Heart left ventricle (tissue), 16 donors: Measurements from ENCODE around the gene CHIC2. TPM values are rescaled to one million over a fixed set of nuclear protein-coding genes. Genes with fewer than 3 reads are reported as not detected.

Experiments
- ATAC-seq, 4 donors: fragments of 200-7000 bp; cut with Tn5 transposase; one replicate each; pipeline ENCODE4 v1.9.1; 2020 to 2022; ENCODE audit warnings: moderate library complexity in 4 of 4, mild to moderate bottlenecking in 3 of 4, moderate number of reproducible peaks in 1 of 4
- DNase-seq, 5 donors: peaks; one replicate each; pipeline ENCODE4 v3.0.0-alpha.2; 2020
- H3K27ac ChIP-seq, 12 donors: fragments of 200-600 bp; sonication (generic) in 4 of 12; one replicate each; pipeline versions ENCODE4 v1.5.0 to v1.8.0; 2016 to 2022; ENCODE audit warnings: mild to moderate bottlenecking in 2 of 12
- H3K27me3 ChIP-seq, 9 donors: fragments of 200-600 bp; sonication (generic) in 2 of 9; one replicate each; pipeline versions ENCODE4 v1.5.1 to v1.8.0; 2016 to 2022; ENCODE audit warnings: mild to moderate bottlenecking in 3 of 9
- H3K36me3 ChIP-seq, 9 donors: fragments of 200-600 bp; sonication (generic) in 2 of 9; one replicate each; pipeline versions ENCODE4 v1.5.0 to v1.8.0; 2018 to 2022; ENCODE audit warnings: mild to moderate bottlenecking in 2 of 9
- H3K4me1 ChIP-seq, 12 donors: fragments of 200-600 bp; sonication (generic) in 4 of 12; one replicate each; pipeline versions ENCODE4 v1.5.0 to v1.8.0; 2016 to 2022; ENCODE audit warnings: mild to moderate bottlenecking in 3 of 12
- H3K4me3 ChIP-seq, 12 donors: fragments of 200-600 bp; sonication (generic) in 4 of 12; one replicate each; pipeline versions ENCODE4 v1.5.0 to v1.8.0; 2017 to 2022; ENCODE audit warnings: mild to moderate bottlenecking in 9 of 12, moderate library complexity in 4 of 12
- H3K9me3 ChIP-seq, 12 donors: fragments of 200-600 bp; sonication (generic) in 4 of 12; one replicate each; pipeline versions ENCODE4 v1.5.0 to v1.8.0; 2016 to 2022; ENCODE audit warnings: mild to moderate bottlenecking in 1 of 12
- POLR2A ChIP-seq, 2 donors: fragments of 450-650 bp; IDR thresholded peaks; one replicate each; pipeline ENCODE4 v1.6.1; 2017; ENCODE audit warnings: antibody characterized with exemption in 2 of 2, mild to moderate bottlenecking in 2 of 2, moderate library complexity in 2 of 2
- WGBS, 4 donors: extraction: QIAGEN DNeasy Blood & Tissue Kit in 2 of 4; methylation state at CpG; one replicate each; pipeline versions ENCODE4 v1.1.5 to v1.1.7; 2013 to 2018; 5-methylcytosine and 5-hydroxymethylcytosine counted together
- intact Hi-C, 10 donors: fragments of 100-400 bp; cut with DNase I; formaldehyde crosslinking; loops; one replicate each; pipeline versions ENCODE4 v1.11.1 to v1.14.2; 2022
- polyA plus RNA-seq, 2 donors: library from polyadenylated mRNA; stranded (reverse); fragments of 200-250 nt; gene quantifications; one replicate each; pipeline ENCODE4 v1.2.3, GENCODE V29; 2013
- total RNA-seq, 9 donors: library from RNA; depleted of rRNA in 2 of 9; stranded (reverse); fragments of >200 nt in 2 of 9; fragmentation: NEBNext Ultra II Directional in 3 of 9; extraction: Animal tissue kit (Norgen Biotek cat#: 25700) in 3 of 9; gene quantifications; one replicate each; pipeline versions ENCODE4 v1.1.0 to v1.2.4, GENCODE V29; 2016 to 2023
- TF ChIP-seq, protein P1 (sequence below), 12 donors: fragments of 200-600 bp; sonication (generic) in 4 of 12; IDR thresholded peaks; one replicate each; pipeline versions ENCODE4 v1.5.0 to v1.8.0; 2018 to 2022; ENCODE audit warnings: antibody characterized with exemption in 12 of 12, mild to moderate bottlenecking in 5 of 12
- donor health status: ischemic (EF 13 %, LVEDD 7.1; RV severe dilation, severe dysfunction).
- donor health status: healthy with polysubstance abuse.
- donor health status: DM: no; HTN: yes; CAD: no.
- donor health status: DM: no; HTN: no; CAD: no.
- donor health status: ischemic (EF 25% LVEDD 6.9; RV normal size, moderate dysfunction).
- donor health status: ischemic (EF 25% LVEDD 5.7; RV mildly dilated, moderate dysfunction).
- donor health status: healthy.
- donor health status: DM: yes; HTN: yes; CAD: no.
- donor health status: ischemic (EF 35%, LVEDD 5.7; RV mildly dilated, moderate dysfunction).
- donor health status: nonischemic (EF 11% LVEDD 7.7; RV severe dilation, severe dysfunction).
- donor health status: DM: yes; HTN: yes; CAD: no.
- donor health status: PGD.
- donor health status: ischemic (EF 29% LVEDD 5.4; RV normal size, mild dysfunction).
- donor health status: nonischemic (EF 23%, LVEDD 6.1; RV moderate dilation, normal function).

The CHIC2 gene
- total and polyA plus RNA-seq, 11 donors: 5.5 to 17.8 (median 11.2) TPM

DNA sequence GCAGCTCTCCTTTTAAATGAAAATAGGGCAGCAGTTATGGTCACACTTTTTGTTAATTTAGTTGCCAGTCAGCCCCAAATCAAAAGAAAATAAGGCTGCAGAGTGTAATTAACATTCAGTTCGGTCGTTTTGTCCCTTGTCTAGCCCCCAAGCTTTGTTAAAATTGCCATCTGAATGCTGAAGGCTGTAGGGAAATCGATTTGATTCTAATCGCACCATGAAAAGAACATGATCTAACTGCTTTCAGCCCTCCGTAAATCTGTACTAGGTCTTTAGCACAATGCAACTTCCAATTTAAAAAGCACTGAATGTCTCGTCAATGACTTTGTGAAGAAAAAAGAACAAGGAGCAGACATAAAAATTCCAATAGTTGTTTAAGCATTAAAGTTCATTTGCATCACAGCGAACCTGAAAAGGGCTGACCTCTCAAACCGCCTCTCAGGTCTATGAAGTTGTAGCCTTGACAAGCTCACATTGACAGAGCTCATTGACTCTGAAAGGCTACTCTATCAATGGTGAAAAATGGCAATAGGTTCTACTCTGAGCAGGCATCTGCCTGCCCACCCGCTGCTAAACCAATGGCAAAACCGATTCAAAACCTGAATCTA lies 48.9 kb downstream of the CHIC2 start:
- Histone ChIP-seq H3K36me3 (peaks cover 0 to 26% (median 12%) of the 10 kb centered on the region in 9 donors), H3K4me1 (peaks cover 0 to 13% (median 0%) of the 10 kb centered on the region in 12 donors), H3K4me3 (no peak overlapping the region), H3K27ac (no peak overlapping the region), H3K9me3 (no peaks in the 10 kb centered on the region), H3K27me3 (no peaks in the 10 kb centered on the region)
- intact Hi-C loops: no loop called here
- DNase-seq (no peak), ATAC-seq (no peak)
- WGBS, 4 donors: 86 to 89% (median 88%) methylated on average over 10 of the region's 10 CpGs
- TF ChIP-seq POLR2A (IDR thresholded peaks at IDR 0.05): no peak
- TF ChIP-seq, protein P1, sequence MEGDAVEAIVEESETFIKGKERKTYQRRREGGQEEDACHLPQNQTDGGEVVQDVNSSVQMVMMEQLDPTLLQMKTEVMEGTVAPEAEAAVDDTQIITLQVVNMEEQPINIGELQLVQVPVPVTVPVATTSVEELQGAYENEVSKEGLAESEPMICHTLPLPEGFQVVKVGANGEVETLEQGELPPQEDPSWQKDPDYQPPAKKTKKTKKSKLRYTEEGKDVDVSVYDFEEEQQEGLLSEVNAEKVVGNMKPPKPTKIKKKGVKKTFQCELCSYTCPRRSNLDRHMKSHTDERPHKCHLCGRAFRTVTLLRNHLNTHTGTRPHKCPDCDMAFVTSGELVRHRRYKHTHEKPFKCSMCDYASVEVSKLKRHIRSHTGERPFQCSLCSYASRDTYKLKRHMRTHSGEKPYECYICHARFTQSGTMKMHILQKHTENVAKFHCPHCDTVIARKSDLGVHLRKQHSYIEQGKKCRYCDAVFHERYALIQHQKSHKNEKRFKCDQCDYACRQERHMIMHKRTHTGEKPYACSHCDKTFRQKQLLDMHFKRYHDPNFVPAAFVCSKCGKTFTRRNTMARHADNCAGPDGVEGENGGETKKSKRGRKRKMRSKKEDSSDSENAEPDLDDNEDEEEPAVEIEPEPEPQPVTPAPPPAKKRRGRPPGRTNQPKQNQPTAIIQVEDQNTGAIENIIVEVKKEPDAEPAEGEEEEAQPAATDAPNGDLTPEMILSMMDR (IDR thresholded peaks at IDR 0.05): no peak

DNA sequence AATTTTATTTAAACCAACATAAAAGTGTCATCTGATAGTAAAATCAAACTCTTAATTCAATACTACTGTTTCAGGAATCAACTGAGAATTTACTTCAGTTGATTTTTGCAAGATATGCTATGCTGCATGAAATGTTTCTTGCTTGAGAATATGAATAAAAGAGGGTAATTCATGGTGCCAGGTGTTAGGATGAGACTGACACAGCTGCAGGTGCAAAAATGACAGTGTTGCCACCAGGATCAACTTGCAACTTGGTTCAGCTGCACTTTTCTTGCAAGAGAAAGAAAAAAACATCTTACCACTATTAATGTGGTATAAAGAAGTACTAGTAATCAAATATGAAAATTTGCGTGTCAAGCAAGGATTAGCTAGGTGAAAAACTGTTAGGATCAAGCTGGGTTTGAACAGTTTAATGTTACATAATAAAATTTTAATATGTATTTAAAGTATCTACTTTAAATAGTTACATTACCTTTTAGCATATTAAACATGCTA lies 49.7 kb downstream of the CHIC2 start:
- intact Hi-C loops: no loop called here

DNA sequence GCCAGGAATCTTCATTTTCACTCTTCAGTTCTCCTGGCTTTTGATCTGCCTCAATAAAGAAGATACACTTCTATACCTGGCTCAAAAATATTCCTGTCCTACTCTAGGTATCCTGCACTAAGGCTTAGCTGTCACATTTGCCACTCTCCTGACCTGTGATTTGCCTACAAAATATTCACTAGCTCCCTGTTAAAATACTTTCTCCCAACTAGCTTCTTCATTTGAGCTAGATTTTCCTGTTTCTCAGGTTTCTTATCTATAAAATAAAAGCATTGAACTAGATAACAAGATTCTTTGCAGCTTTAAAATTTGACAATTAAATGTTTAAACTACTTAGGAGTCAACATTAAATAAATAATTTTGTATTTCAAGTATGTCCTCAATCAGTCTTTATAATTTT lies 53.2 kb downstream of the CHIC2 start:
- TF ChIP-seq, protein P1 (IDR thresholded peaks at IDR 0.05): no peak
- no peak for TF ChIP-seq POLR2A (IDR thresholded peaks at IDR 0.05)
- ATAC-seq (no peak), DNase-seq (no peak)
- Histone ChIP-seq H3K27ac (no peak overlapping the region), H3K4me3 (no peak overlapping the region), H3K27me3 (no peaks in the 10 kb centered on the region), H3K9me3 (no peaks in the 10 kb centered on the region), H3K4me1 (no peaks in the 10 kb centered on the region), H3K36me3 (peaks cover 0 to 53% (median 30%) of the 10 kb centered on the region in 9 donors)
- intact Hi-C loops: no loop called here

More for the DNA sequence above, 49.7 kb downstream of the CHIC2 start:
- 95 to 100% (median 97%) methylated on average over 1 of the region's 1 CpG for WGBS, 4 donors
- TF ChIP-seq POLR2A (IDR thresholded peaks at IDR 0.05): no peak
- TF ChIP-seq, protein P1 (IDR thresholded peaks at IDR 0.05): no peak
- Histone ChIP-seq H3K36me3 (peaks cover 0 to 33% (median 15%) of the 10 kb centered on the region in 9 donors), H3K4me1 (peaks cover 0 to 13% (median 0%) of the 10 kb centered on the region in 12 donors), H3K27me3 (no peaks in the 10 kb centered on the region), H3K9me3 (no peaks in the 10 kb centered on the region), H3K4me3 (no peak overlapping the region), H3K27ac (no peak overlapping the region)
- ATAC-seq: no peak
- DNase-seq: no peak

DNA sequence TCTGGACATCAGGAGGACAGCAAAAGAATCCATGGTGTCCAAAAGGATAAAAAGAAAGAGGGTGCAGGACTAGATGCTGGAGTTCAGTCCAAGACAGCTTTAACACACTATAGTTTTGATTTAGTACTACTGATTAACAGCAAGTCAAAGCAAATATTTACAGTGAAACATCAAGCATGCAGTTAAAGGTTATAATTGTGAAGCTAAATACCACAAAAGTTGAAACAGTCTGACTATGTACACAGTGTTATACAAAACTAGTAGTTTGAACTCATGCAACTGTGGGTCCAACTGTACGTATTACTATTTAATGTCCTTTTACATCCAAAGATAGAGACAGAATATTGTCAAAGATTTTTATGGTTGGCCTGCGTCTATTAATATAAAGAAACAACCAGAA lies 57.6 kb downstream of the CHIC2 start:
- peaks cover 0 to 11% (median 0%) of the 10 kb centered on the region in 12 donors for H3K4me1 ChIP-seq
- no peak for TF ChIP-seq POLR2A (IDR thresholded peaks at IDR 0.05)
- TF ChIP-seq, protein P1 (IDR thresholded peaks at IDR 0.05): no peak
- H3K4me3 ChIP-seq: no peak overlapping the region
- WGBS, 4 donors: 98 to 99% (median 98%) methylated on average over 2 of the region's 2 CpGs
- H3K27me3 ChIP-seq: no peaks in the 10 kb centered on the region
- H3K36me3 ChIP-seq: peaks cover 0 to 35% (median 12%) of the 10 kb centered on the region in 9 donors
- no peak overlapping the region for H3K27ac ChIP-seq
- no peaks in the 10 kb centered on the region for H3K9me3 ChIP-seq
- ATAC-seq (no peak), DNase-seq (no peak)
- intact Hi-C loops: no loop called here
